ENCODE results near the gene ZCWPW2.

The ZCWPW2 gene

GRCh38 chr3:28328188-28329151 is 20.1 kb upstream of the ZCWPW2 start:
- TF ChIP-seq, protein P1, sequence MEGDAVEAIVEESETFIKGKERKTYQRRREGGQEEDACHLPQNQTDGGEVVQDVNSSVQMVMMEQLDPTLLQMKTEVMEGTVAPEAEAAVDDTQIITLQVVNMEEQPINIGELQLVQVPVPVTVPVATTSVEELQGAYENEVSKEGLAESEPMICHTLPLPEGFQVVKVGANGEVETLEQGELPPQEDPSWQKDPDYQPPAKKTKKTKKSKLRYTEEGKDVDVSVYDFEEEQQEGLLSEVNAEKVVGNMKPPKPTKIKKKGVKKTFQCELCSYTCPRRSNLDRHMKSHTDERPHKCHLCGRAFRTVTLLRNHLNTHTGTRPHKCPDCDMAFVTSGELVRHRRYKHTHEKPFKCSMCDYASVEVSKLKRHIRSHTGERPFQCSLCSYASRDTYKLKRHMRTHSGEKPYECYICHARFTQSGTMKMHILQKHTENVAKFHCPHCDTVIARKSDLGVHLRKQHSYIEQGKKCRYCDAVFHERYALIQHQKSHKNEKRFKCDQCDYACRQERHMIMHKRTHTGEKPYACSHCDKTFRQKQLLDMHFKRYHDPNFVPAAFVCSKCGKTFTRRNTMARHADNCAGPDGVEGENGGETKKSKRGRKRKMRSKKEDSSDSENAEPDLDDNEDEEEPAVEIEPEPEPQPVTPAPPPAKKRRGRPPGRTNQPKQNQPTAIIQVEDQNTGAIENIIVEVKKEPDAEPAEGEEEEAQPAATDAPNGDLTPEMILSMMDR (IDR thresholded peaks at IDR 0.05; ENCODE audit: low read depth, low read length): peak; percentile 19
- TF ChIP-seq, protein P2, sequence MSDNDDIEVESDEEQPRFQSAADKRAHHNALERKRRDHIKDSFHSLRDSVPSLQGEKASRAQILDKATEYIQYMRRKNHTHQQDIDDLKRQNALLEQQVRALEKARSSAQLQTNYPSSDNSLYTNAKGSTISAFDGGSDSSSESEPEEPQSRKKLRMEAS (IDR thresholded peaks at IDR 0.05; ENCODE audit: low read depth, low read length): no peak
- peak; percentile 25 for DNase-seq (ENCODE audit: low read depth)
- H3K4me3 ChIP-seq (ENCODE audit: low read depth, low read length): no peak overlapping the region

- TF ChIP-seq MYC (IDR thresholded peaks at IDR 0.05; ENCODE audit: low read depth, low read length): no peak
- TF ChIP-seq POLR2A (IDR thresholded peaks at IDR 0.05; ENCODE audit: extremely low read depth, insufficient read length): no peak
- TF ChIP-seq, protein P1 (IDR thresholded peaks at IDR 0.05; ENCODE audit: low read depth, low read length): no peak
- TF ChIP-seq, protein P2 (IDR thresholded peaks at IDR 0.05; ENCODE audit: low read depth, low read length): no peak
- no peak for DNase-seq (ENCODE audit: low read depth)
- H3K4me3 ChIP-seq (ENCODE audit: low read depth, low read length): no peak overlapping the region
Measured at GRCh38 chr3:28334552-28334951, 14.0 kb upstream of the ZCWPW2 start.

DNA sequence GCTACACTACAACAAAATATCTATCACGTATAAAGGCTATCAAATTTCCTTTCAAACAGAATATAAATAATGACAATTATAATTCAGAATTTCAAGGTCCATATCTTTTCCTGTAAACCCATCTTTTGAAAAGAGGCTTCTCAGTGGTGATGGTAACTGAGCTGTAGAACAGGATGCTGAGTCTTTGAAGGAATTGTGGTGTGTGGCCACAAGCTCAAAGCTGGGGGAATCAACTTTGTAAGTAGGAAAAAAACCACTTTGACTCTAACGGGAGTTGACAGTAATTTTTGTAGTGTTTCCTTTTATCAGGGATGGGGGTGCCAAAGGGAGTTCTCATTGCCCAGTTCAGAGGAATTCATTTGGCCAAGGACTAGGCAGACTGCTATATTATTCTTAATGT is 13.3 kb upstream of the ZCWPW2 start:
- no peak for DNase-seq (ENCODE audit: low read depth)
- no peak overlapping the region for H3K4me3 ChIP-seq (ENCODE audit: low read depth, low read length)
- no peak for TF ChIP-seq POLR2A (IDR thresholded peaks at IDR 0.05; ENCODE audit: extremely low read depth, insufficient read length)
- TF ChIP-seq, protein P1 (IDR thresholded peaks at IDR 0.05; ENCODE audit: low read depth, low read length): no peak
- TF ChIP-seq MYC (IDR thresholded peaks at IDR 0.05; ENCODE audit: low read depth, low read length): no peak
- TF ChIP-seq, protein P2 (IDR thresholded peaks at IDR 0.05; ENCODE audit: low read depth, low read length): no peak

- H3K4me3 ChIP-seq (ENCODE audit: low read depth, low read length): no peak overlapping the region
- no peak for DNase-seq (ENCODE audit: low read depth)
- no peak for TF ChIP-seq POLR2A (IDR thresholded peaks at IDR 0.05; ENCODE audit: extremely low read depth, insufficient read length)
- no peak for TF ChIP-seq MYC (IDR thresholded peaks at IDR 0.05; ENCODE audit: low read depth, low read length)
- TF ChIP-seq, protein P1 (IDR thresholded peaks at IDR 0.05; ENCODE audit: low read depth, low read length): no peak
- TF ChIP-seq, protein P2 (IDR thresholded peaks at IDR 0.05; ENCODE audit: low read depth, low read length): no peak
Measured at GRCh38 chr3:28337230-28337629, 11.3 kb upstream of the ZCWPW2 start.

DNA sequence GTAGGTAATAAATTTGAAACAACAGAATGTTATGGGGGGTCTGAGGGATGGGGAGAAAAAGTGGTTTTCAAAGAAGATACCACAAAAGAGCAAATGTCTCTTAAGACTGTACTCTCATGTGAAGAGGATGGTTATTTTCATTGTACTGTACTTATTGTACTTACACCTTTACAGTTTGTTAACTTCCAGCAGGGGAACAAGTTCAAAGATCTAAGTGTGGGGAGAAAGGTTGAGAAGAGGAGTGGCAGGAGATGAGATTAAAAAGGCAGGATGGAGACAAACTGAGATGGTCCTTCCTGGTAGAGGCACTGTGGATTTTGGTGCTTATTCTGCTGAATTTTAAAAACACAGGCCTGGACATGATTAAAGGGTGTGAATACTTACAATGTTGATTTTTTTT is 5.4 kb upstream of the ZCWPW2 start:
- DNase-seq (ENCODE audit: low read depth): no peak
- no peak overlapping the region for H3K4me3 ChIP-seq (ENCODE audit: low read depth, low read length)
- TF ChIP-seq, protein P2 (IDR thresholded peaks at IDR 0.05; ENCODE audit: low read depth, low read length): no peak
- TF ChIP-seq, protein P1 (IDR thresholded peaks at IDR 0.05; ENCODE audit: low read depth, low read length): no peak
- TF ChIP-seq MYC (IDR thresholded peaks at IDR 0.05; ENCODE audit: low read depth, low read length) (no peak), POLR2A (IDR thresholded peaks at IDR 0.05; ENCODE audit: extremely low read depth, insufficient read length) (no peak)

All from NB4 (cell line).